ENCODE results near the gene CDK6. TPM values are rescaled to one million over a fixed set of nuclear protein-coding genes. Genes with fewer than 3 reads are reported as not detected.

CDK6 gene
- total and polyA plus RNA-seq, 2 experiments from 2014 or later = 7.4 to 23.7 TPM

- TF ChIP-seq CTCF (conservative IDR thresholded peaks at IDR 0.05; ENCODE audit: low read depth in 2 of 2) (no peak), JUNB (IDR thresholded peaks at IDR 0.05; ENCODE audit: unreplicated experiment) (no peak), NANOG (IDR thresholded peaks at IDR 0.05; ENCODE audit: borderline replicate concordance) (no peak), ZNF331 (CRISPR knock-in tag; IDR thresholded peaks at IDR 0.05; ENCODE audit: low read depth) (no peak), ZNF462 (CRISPR knock-in tag; IDR thresholded peaks at IDR 0.05) (no peak), EZH2 (IDR thresholded peaks at IDR 0.05; ENCODE audit: low read depth, unreplicated experiment) (no peak), ZNF114 (CRISPR knock-in tag; IDR thresholded peaks at IDR 0.05) (no peak)
Measured at GRCh38 chr7:92782855-92783254, 53.5 kb downstream of the CDK6 start (continued).

GRCh38 chr7:92782236-92782635 is 54.1 kb downstream of the CDK6 start:
- Histone ChIP-seq H3K27ac (ENCODE audit: low read depth) (no peak overlapping the region), H3K36me3 (ENCODE audit: insufficient read depth) (no peaks in the 10 kb centered on the region), H3K4me1 (ENCODE audit: insufficient read depth) (peaks cover 33% of the 10 kb centered on the region), H3K27me3 (ENCODE audit: insufficient read depth) (no peaks in the 10 kb centered on the region), H3K9me2 (ENCODE audit: insufficient read depth) (no peaks in the 10 kb centered on the region; the same call in none of the 2 replicates), H3F3A (replicated peaks; ENCODE audit: low read depth) (no peaks in the 10 kb centered on the region), H3K4me3 (no peak overlapping the region), H4K20me1 (replicated peaks; ENCODE audit: insufficient read depth) (no peaks in the 10 kb centered on the region), H2AFZ (no peak overlapping the region), H3K79me2 (replicated peaks; ENCODE audit: insufficient read depth) (peaks cover under 1% of the 10 kb centered on the region; the same call in 1 of the 2 replicates), H3K4me2 (no peak overlapping the region)
- H3K9me3 Mint-ChIP-seq = peaks cover 6% of the 10 kb centered on the region; the same call in 2 of the 3 replicates
- H3K27me3 Mint-ChIP-seq (ENCODE audit: insufficient read depth, low read depth, poor library complexity) = no peaks in the 10 kb centered on the region
- no peak overlapping the region for H3K27ac Mint-ChIP-seq
- no peak for ATAC-seq
- H3K36me3 Mint-ChIP-seq (ENCODE audit: low read depth) = peaks cover 7% of the 10 kb centered on the region; the same call in 2 of the 3 replicates
- no peak for DNase-seq (ENCODE audit: low spot score)
- peaks cover 38% of the 10 kb centered on the region for H3K4me1 Mint-ChIP-seq
- H3K4me3 Mint-ChIP-seq = no peak overlapping the region
- TF ChIP-seq, protein P1, sequence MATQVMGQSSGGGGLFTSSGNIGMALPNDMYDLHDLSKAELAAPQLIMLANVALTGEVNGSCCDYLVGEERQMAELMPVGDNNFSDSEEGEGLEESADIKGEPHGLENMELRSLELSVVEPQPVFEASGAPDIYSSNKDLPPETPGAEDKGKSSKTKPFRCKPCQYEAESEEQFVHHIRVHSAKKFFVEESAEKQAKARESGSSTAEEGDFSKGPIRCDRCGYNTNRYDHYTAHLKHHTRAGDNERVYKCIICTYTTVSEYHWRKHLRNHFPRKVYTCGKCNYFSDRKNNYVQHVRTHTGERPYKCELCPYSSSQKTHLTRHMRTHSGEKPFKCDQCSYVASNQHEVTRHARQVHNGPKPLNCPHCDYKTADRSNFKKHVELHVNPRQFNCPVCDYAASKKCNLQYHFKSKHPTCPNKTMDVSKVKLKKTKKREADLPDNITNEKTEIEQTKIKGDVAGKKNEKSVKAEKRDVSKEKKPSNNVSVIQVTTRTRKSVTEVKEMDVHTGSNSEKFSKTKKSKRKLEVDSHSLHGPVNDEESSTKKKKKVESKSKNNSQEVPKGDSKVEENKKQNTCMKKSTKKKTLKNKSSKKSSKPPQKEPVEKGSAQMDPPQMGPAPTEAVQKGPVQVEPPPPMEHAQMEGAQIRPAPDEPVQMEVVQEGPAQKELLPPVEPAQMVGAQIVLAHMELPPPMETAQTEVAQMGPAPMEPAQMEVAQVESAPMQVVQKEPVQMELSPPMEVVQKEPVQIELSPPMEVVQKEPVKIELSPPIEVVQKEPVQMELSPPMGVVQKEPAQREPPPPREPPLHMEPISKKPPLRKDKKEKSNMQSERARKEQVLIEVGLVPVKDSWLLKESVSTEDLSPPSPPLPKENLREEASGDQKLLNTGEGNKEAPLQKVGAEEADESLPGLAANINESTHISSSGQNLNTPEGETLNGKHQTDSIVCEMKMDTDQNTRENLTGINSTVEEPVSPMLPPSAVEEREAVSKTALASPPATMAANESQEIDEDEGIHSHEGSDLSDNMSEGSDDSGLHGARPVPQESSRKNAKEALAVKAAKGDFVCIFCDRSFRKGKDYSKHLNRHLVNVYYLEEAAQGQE (IDR thresholded peaks at IDR 0.05; ENCODE audit: unreplicated experiment) = no peak
- no peak for TF ChIP-seq JUNB (IDR thresholded peaks at IDR 0.05; ENCODE audit: unreplicated experiment)
